Measurements from ENCODE around the gene GADL1.

DNA sequence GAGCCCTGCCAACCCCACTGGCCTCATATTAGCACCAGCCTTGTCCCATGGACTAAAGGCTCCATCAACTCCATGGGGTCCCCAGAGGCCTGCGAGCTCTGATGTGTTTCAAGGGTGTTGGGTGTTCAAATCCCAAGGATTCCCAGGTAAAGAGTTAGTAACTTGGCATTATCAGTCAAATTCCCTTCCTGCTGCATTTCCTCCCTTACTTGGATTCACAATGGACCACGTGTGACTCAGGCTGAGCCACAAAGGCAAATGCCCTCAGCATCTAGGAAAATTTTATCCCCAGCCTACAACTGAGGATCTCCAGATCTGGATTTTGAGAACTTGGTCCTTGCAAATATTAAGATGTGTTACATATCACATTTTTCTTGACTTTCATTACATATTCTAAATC is 58.8 kb downstream of the GADL1 start:
- TF ChIP-seq ELF4 (IDR thresholded peaks at IDR 0.05) (no peak), BHLHE40 (IDR thresholded peaks at IDR 0.05; ENCODE audit: borderline replicate concordance) (no peak), SP1 (IDR thresholded peaks at IDR 0.05) (no peak), ZNF384 (IDR thresholded peaks at IDR 0.05) (no peak), CTBP1 (IDR thresholded peaks at IDR 0.05; ENCODE audit: borderline replicate concordance) (no peak), FOXA1 (IDR thresholded peaks at IDR 0.05) (no peak), FOXM1 (IDR thresholded peaks at IDR 0.05; ENCODE audit: borderline replicate concordance) (no peak), ARNT (IDR thresholded peaks at IDR 0.05) (no peak), SUZ12 (IDR thresholded peaks at IDR 0.05) (no peak)
